ENCODE measurements around the gene EXOC4. TPM values are rescaled to one million over a fixed set of nuclear protein-coding genes. Genes with fewer than 3 reads are reported as not detected.

Gene EXOC4
- total and polyA plus RNA-seq, 7 donors: 16.4 to 76.7 (median 50.7) TPM

- Histone ChIP-seq H3K4me1 (peaks cover 0 to 6% (median 2%) of the 10 kb centered on the region in 4 donors), H3K36me3 (no peaks in the 10 kb centered on the region), H3K4me3 (no peak overlapping the region), H3K9me3 (no peaks in the 10 kb centered on the region), H3K27me3 (no peaks in the 10 kb centered on the region), H3K27ac (no peak overlapping the region)
- 94 to 98% methylated on average over 1 of the region's 1 CpG for WGBS, 2 donors
- intact Hi-C loops (cut with DNase I): no loop called here
- DNase-seq: no peak
- TF ChIP-seq CTCF (IDR thresholded peaks at IDR 0.05) (no peak), POLR2AphosphoS5 (IDR thresholded peaks at IDR 0.05) (no peak), EP300 (IDR thresholded peaks at IDR 0.05) (no peak), POLR2A (IDR thresholded peaks at IDR 0.05) (no peak)
These were observed 46.8 kb downstream of the EXOC4 start for GRCh38 chr7:133299676-133300075.

DNA sequence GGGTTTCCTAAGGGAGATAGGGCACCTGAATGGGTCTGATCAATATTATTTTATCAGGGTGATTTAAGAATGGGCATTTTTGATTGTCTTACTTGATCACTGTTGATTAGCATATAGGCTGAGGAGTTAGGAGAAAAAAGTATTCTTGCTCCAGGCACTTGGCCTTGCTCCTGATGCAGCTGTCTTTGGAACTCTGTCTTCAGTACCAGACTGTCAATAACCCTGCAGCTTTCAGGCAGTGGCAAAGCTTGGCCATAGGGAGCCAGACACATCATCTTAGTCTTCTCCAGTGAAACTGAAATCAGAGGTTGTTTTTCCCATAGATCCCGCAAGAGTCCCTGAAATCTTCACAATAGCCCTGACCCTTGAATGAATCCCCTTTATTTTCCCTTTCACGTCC is 47.2 kb downstream of the EXOC4 start:
- TF ChIP-seq POLR2A (IDR thresholded peaks at IDR 0.05) (no peak), CTCF (IDR thresholded peaks at IDR 0.05) (no peak), EP300 (IDR thresholded peaks at IDR 0.05) (no peak), POLR2AphosphoS5 (IDR thresholded peaks at IDR 0.05) (no peak)
- 96 to 97% methylated on average over 2 of the region's 2 CpGs for WGBS, 2 donors
- Histone ChIP-seq H3K27ac (no peak overlapping the region), H3K4me1 (peaks cover 0 to 5% (median 2%) of the 10 kb centered on the region in 4 donors), H3K4me3 (no peak overlapping the region), H3K36me3 (no peaks in the 10 kb centered on the region), H3K9me3 (no peaks in the 10 kb centered on the region), H3K27me3 (no peaks in the 10 kb centered on the region)
- intact Hi-C loops (cut with DNase I): no loop called here
- DNase-seq: no peak

- intact Hi-C loops (cut with DNase I): no loop called here
- Histone ChIP-seq H3K4me3 (no peak overlapping the region), H3K4me1 (peaks cover 0 to 3% (median 0%) of the 10 kb centered on the region in 4 donors), H3K9me3 (no peaks in the 10 kb centered on the region), H3K36me3 (peaks cover 0 to 3% (median under 1%) of the 10 kb centered on the region in 4 donors), H3K27me3 (no peaks in the 10 kb centered on the region), H3K27ac (no peak overlapping the region)
- 88% methylated on average over 5 of the region's 5 CpGs for WGBS, 2 donors
- DNase-seq: no peak
- TF ChIP-seq POLR2A (IDR thresholded peaks at IDR 0.05): no peak
- TF ChIP-seq CTCF (IDR thresholded peaks at IDR 0.05): no peak
- no peak for TF ChIP-seq POLR2AphosphoS5 (IDR thresholded peaks at IDR 0.05)
These were observed 47.9 kb downstream of the EXOC4 start for GRCh38 chr7:133300811-133301210.

- no peaks in the 10 kb centered on the region for H3K9me3 ChIP-seq
- WGBS, 2 donors: 28 to 65% methylated on average over 2 of the region's 2 CpGs
- no peak for DNase-seq
- H3K27me3 ChIP-seq: no peaks in the 10 kb centered on the region
- no peak overlapping the region for H3K27ac ChIP-seq
- H3K4me3 ChIP-seq: no peak overlapping the region
- TF ChIP-seq POLR2A (IDR thresholded peaks at IDR 0.05) (no peak), CTCF (IDR thresholded peaks at IDR 0.05) (no peak), POLR2AphosphoS5 (IDR thresholded peaks at IDR 0.05) (no peak), EP300 (IDR thresholded peaks at IDR 0.05) (no peak)
- intact Hi-C loops (cut with DNase I): no loop called here
- peaks cover 0 to 10% (median 5%) of the 10 kb centered on the region in 4 donors for H3K36me3 ChIP-seq
- peaks cover 0 to 3% (median 0%) of the 10 kb centered on the region in 4 donors for H3K4me1 ChIP-seq
These were observed 48.6 kb downstream of the EXOC4 start for GRCh38 chr7:133301444-133301843.

GRCh38 chr7:133303372-133303771 is 50.5 kb downstream of the EXOC4 start:
- H3K27ac ChIP-seq: no peak overlapping the region
- H3K36me3 ChIP-seq: peaks cover 0 to 29% (median 16%) of the 10 kb centered on the region in 4 donors
- H3K27me3 ChIP-seq: no peaks in the 10 kb centered on the region
- H3K9me3 ChIP-seq: no peaks in the 10 kb centered on the region
- TF ChIP-seq POLR2A (IDR thresholded peaks at IDR 0.05) (no peak), CTCF (IDR thresholded peaks at IDR 0.05) (no peak), EP300 (IDR thresholded peaks at IDR 0.05) (no peak), POLR2AphosphoS5 (IDR thresholded peaks at IDR 0.05) (no peak)
- H3K4me1 ChIP-seq: peaks cover 0 to 3% (median 0%) of the 10 kb centered on the region in 4 donors
- WGBS, 2 donors: 94 to 96% methylated on average over 1 of the region's 1 CpG
- no peak overlapping the region for H3K4me3 ChIP-seq
- intact Hi-C loops (cut with DNase I): no loop called here
- no peak for DNase-seq

All from sigmoid colon (tissue), 7 donors.